H1 (cell line): ENCODE data around the gene KBTBD12. TPM values are rescaled to one million over a fixed set of nuclear protein-coding genes. Genes with fewer than 3 reads are reported as not detected.

ENCODE experiments used
- CTCF ChIA-PET: fragments of 300-600 bp; sonication (Branson Sonifier 250); formaldehyde crosslinking; loops from one replicate; lab custom pipeline; 2021; ENCODE audit not compliant: partially characterized antibody; lab: Charles Lee
- POLR2A ChIA-PET: fragments of 300-600 bp; sonication (Branson Sonifier 250); formaldehyde crosslinking; loops from one replicate; lab custom pipeline; 2021; ENCODE audit warnings: inconsistent platforms; ENCODE audit not compliant: partially characterized antibody; lab: Charles Lee
- DNase-seq, 2 experiments: peaks; one replicate each; pipeline versions ENCODE4 v3.0.0 to v3.0.0-alpha.2; 2010 to 2022; ENCODE audit warnings: low spot score in 2 of 2, low read depth in 1 of 2, mixed read lengths in 1 of 2
- FAIRE-seq: peaks from 2 replicates; lab custom pipeline; 2011; peaks lifted over from hg19 to GRCh38; lab: Jason Lieb, UNC
- H2AFZ ChIP-seq: 2 replicates; pipeline ENCODE4 v1.8.1; 2012; ENCODE audit warnings: low read length, inconsistent platforms
- H2AK5ac ChIP-seq: 2 replicates; pipeline ENCODE4 v1.6.1; 2013; ENCODE audit warnings: low read depth, low read length
- H2BK120ac ChIP-seq: replicated peaks from 2 replicates; pipeline ENCODE3; 2013; ENCODE audit warnings: low read depth, low read length, inconsistent platforms
- H2BK12ac ChIP-seq: 2 replicates; pipeline ENCODE4 v1.6.1; 2013; ENCODE audit warnings: low read depth, low read length
- H2BK15ac ChIP-seq: 2 replicates; pipeline ENCODE4 v1.6.1; 2013; ENCODE audit warnings: low read length
- H2BK20ac ChIP-seq: 2 replicates; pipeline ENCODE4 v1.6.1; 2013; ENCODE audit warnings: low read length
- H2BK5ac ChIP-seq: 2 replicates; pipeline ENCODE4 v1.6.1; 2013; ENCODE audit warnings: low read depth, low read length
- H3K14ac ChIP-seq: 2 replicates; pipeline ENCODE4 v1.6.1; 2013; ENCODE audit warnings: inconsistent platforms; ENCODE audit not compliant: insufficient read length
- H3K18ac ChIP-seq: 2 replicates; pipeline ENCODE4 v1.6.1; 2013; ENCODE audit warnings: low read length; ENCODE audit errors: extremely low read depth
- H3K23ac ChIP-seq: 2 replicates; pipeline ENCODE4 v1.6.1; 2013; ENCODE audit warnings: inconsistent platforms; ENCODE audit not compliant: insufficient read length
- H3K23me2 ChIP-seq: 2 replicates; pipeline ENCODE4 v1.6.1; 2013; ENCODE audit warnings: low read depth, low read length
- H3K27ac ChIP-seq: 2 replicates; pipeline ENCODE4 v1.6.1; 2011; ENCODE audit warnings: low read depth, low read length, inconsistent platforms
- H3K27me3 ChIP-seq, 4 experiments: replicated peaks in 1 of 4; 1 replicate in 1 of 4; 2 replicates in 3 of 4; pipeline versions ENCODE4 v1.6.1 to v1.8.1; 2011 to 2013; ENCODE audit warnings: low read length in 3 of 4, mild to moderate bottlenecking in 3 of 4, inconsistent platforms in 2 of 4, mixed read lengths in 2 of 4, moderate library complexity in 1 of 4; ENCODE audit not compliant: control insufficient read depth in 3 of 4, insufficient read depth in 3 of 4; ENCODE audit errors: extremely low read depth in 1 of 4
- H3K36me3 ChIP-seq, 4 experiments: 2 replicates each; pipeline versions ENCODE4 v1.6.1 to v1.8.1; 2011 to 2013; ENCODE audit warnings: mild to moderate bottlenecking in 4 of 4, low read length in 3 of 4, moderate library complexity in 2 of 4, control low read depth in 1 of 4, inconsistent platforms in 1 of 4; ENCODE audit not compliant: insufficient read depth in 4 of 4, control insufficient read depth in 2 of 4
- H3K4ac ChIP-seq: replicated peaks from 2 replicates; pipeline ENCODE3; 2013; ENCODE audit warnings: low read length, low read depth, mixed read lengths, inconsistent platforms; ENCODE audit not compliant: insufficient read length
- H3K4me1 ChIP-seq, 4 experiments: replicated peaks in 1 of 4; 1 replicate in 1 of 4; 2 replicates in 3 of 4; pipeline versions ENCODE4 v1.6.1 to v1.8.1; 2011 to 2013; ENCODE audit warnings: low read length in 3 of 4, inconsistent platforms in 2 of 4, mixed read lengths in 1 of 4; ENCODE audit not compliant: insufficient read depth in 4 of 4, control insufficient read depth in 3 of 4
- H3K4me2 ChIP-seq, 2 experiments: 2 replicates each; pipeline versions ENCODE4 v1.6.1 to v1.8.1; 2011 to 2013; ENCODE audit warnings: low read depth in 2 of 2, low read length in 2 of 2, control low read depth in 1 of 2, inconsistent platforms in 1 of 2, mild to moderate bottlenecking in 1 of 2; ENCODE audit not compliant: insufficient read depth in 1 of 2
- H3K4me3 ChIP-seq, 4 experiments: fragments of 200-600, 300-600 bp in 1 of 4; sonication (generic), shearing (Covaris generic), sonication (Bioruptor Twin) in 1 of 4; 2 replicates each; pipeline versions ENCODE4 v1.5.1 to v1.8.1; 2011 to 2016; ENCODE audit warnings: low read length in 4 of 4, low read depth in 3 of 4, control low read depth in 2 of 4, inconsistent platforms in 2 of 4, mild to moderate bottlenecking in 2 of 4, mixed read lengths in 1 of 4, moderate library complexity in 1 of 4; ENCODE audit not compliant: insufficient read depth in 2 of 4; ENCODE audit errors: extremely low read depth in 1 of 4
- H3K56ac ChIP-seq: replicated peaks from 2 replicates; pipeline ENCODE3; 2013; ENCODE audit warnings: low read depth, mild to moderate bottlenecking, mixed read lengths, low read length, inconsistent platforms; ENCODE audit not compliant: insufficient read length
- H3K79me1 ChIP-seq: 2 replicates; pipeline ENCODE4 v1.6.1; 2013; ENCODE audit warnings: low read depth, low read length, control low read depth
- H3K79me2 ChIP-seq, 2 experiments: 2 replicates each; pipeline versions ENCODE4 v1.6.1 to v1.8.1; 2012 to 2013; ENCODE audit warnings: low read length in 2 of 2, mild to moderate bottlenecking in 2 of 2, inconsistent platforms in 1 of 2; ENCODE audit not compliant: insufficient read depth in 2 of 2, control insufficient read depth in 1 of 2
- H3K9ac ChIP-seq, 4 experiments: replicated peaks in 1 of 4; 1 replicate in 1 of 4; 2 replicates in 3 of 4; pipeline versions ENCODE4 v1.6.1 to v1.8.1; 2011 to 2013; ENCODE audit warnings: low read depth in 3 of 4, low read length in 3 of 4, control low read depth in 2 of 4, mild to moderate bottlenecking in 2 of 4, moderate library complexity in 2 of 4, inconsistent platforms in 1 of 4; ENCODE audit errors: extremely low read depth in 1 of 4
- H3K9me3 ChIP-seq, 2 experiments: 2 replicates each; pipeline versions ENCODE4 v1.6.1 to v1.8.1; 2012 to 2013; ENCODE audit warnings: mild to moderate bottlenecking in 2 of 2, moderate library complexity in 2 of 2, control low read depth in 1 of 2, inconsistent platforms in 1 of 2, low read depth in 1 of 2, low read length in 1 of 2, mixed read lengths in 1 of 2; ENCODE audit not compliant: insufficient read depth in 2 of 2
- H4K20me1 ChIP-seq, 2 experiments: replicated peaks in 1 of 2; 2 replicates each; pipeline versions ENCODE3 to v1.8.1; 2011 to 2013; ENCODE audit warnings: inconsistent platforms in 2 of 2, low read length in 2 of 2, mild to moderate bottlenecking in 1 of 2; ENCODE audit not compliant: insufficient read depth in 2 of 2, control insufficient read depth in 1 of 2
- H4K5ac ChIP-seq: 2 replicates; pipeline ENCODE4 v1.6.1; 2013; ENCODE audit warnings: low read length, low read depth, mixed read lengths, inconsistent platforms; ENCODE audit not compliant: insufficient read length
- H4K8ac ChIP-seq: 2 replicates; pipeline ENCODE4 v1.8.0; 2013; ENCODE audit warnings: mild to moderate bottlenecking, moderate library complexity, low read length, inconsistent platforms; ENCODE audit not compliant: insufficient read depth; ENCODE audit errors: extremely low read depth
- H4K91ac ChIP-seq: replicated peaks from 2 replicates; pipeline ENCODE3; 2013; ENCODE audit warnings: low read length, mixed read lengths, inconsistent platforms; ENCODE audit not compliant: insufficient read length
- ATF2 ChIP-seq: IDR thresholded peaks from 2 replicates; pipeline ENCODE4 v1.6.1; 2012; ENCODE audit warnings: low read length, inconsistent platforms
- E2F6 ChIP-seq: IDR thresholded peaks from 2 replicates; pipeline ENCODE4 v1.6.1; 2012; ENCODE audit warnings: inconsistent platforms
- GABPA ChIP-seq: IDR thresholded peaks from 2 replicates; pipeline ENCODE4 v1.6.1; 2011; ENCODE audit warnings: mild to moderate bottlenecking, low read length, moderate library complexity, borderline replicate concordance; ENCODE audit not compliant: insufficient read depth
- MAFK ChIP-seq: IDR thresholded peaks from 2 replicates; pipeline ENCODE4 v1.6.1; 2012; ENCODE audit warnings: low read depth, mild to moderate bottlenecking, improper control_type of control experiment, low read length
- POU5F1 ChIP-seq: IDR thresholded peaks from 2 replicates; pipeline ENCODE4 v1.6.1; 2011; ENCODE audit warnings: low read depth, mild to moderate bottlenecking, low read length, moderate library complexity
- SP1 ChIP-seq: IDR thresholded peaks from 2 replicates; pipeline ENCODE4 v1.6.1; 2011; ENCODE audit warnings: low read depth, low read length
- WGBS, 2 experiments: shearing (Covaris generic) in 1 of 2; methylation state at CpG; one replicate each; pipeline versions ENCODE4 v1.1.6 to v1.1.7; 2013 to 2015; ENCODE audit warnings: low lambda C conversion rate in 2 of 2, mixed read lengths in 2 of 2, inconsistent platforms in 1 of 2, low coverage in 1 of 2, missing lambda C conversion rate in 1 of 2; ENCODE audit not compliant: insufficient replicate concordance in 2 of 2, insufficient coverage in 1 of 2, insufficient read length in 1 of 2; ENCODE audit errors: extremely low coverage in 1 of 2, missing lambda C conversion rate in 1 of 2; 5-methylcytosine and 5-hydroxymethylcytosine counted together
- polyA plus RNA-seq, 7 experiments: library from polyadenylated mRNA; depleted of rRNA in 3 of 7; stranded (reverse) in 5 of 7; unstranded in 2 of 7; fragments of >200 nt in 5 of 7; fragments of 200-250 nt in 2 of 7; gene quantifications; 1 replicate in 5 of 7; 2 replicates in 1 of 7; 4 replicates in 1 of 7; pipeline versions ENCODE4 v1.2.1 to v1.2.3, GENCODE V29; 2011 to 2013; ENCODE audit warnings: missing spikeins in 2 of 7, mixed read lengths in 2 of 7
- total RNA-seq: library from RNA; stranded (reverse); fragmentation: NEBNext Ultra II Directional; extraction: Animal tissue kit (Norgen Biotek cat#: 25700); gene quantifications from 2 replicates; pipeline ENCODE4 v1.2.1, GENCODE V29; 2021

KBTBD12 gene
- total and polyA plus RNA-seq, 2 of the 8 experiments (the other 6 are each of a cell fraction or from before 2014, with no cell fraction given), result 0.33 to 0.63 TPM

- CTCF ChIA-PET, result interaction anchor here (1.0 to 1.8 kb wide), 2 partner anchors 8 to 13 kb away, joined by 4 to 5 read pairs; no protein-coding TSS in a partner anchor
- no peak overlapping the region for H3K4ac ChIP-seq
- POLR2A ChIA-PET, result no interaction called here
- no peak overlapping the region for H3K27ac ChIP-seq
- H2AK5ac ChIP-seq, result no peak overlapping the region
- TF ChIP-seq MAFK, result no peak
- no peak for TF ChIP-seq E2F6
- no peak for TF ChIP-seq ATF2
- TF ChIP-seq GABPA, result no peak
- TF ChIP-seq SP1, result no peak
- no peak for TF ChIP-seq POU5F1
- H4K5ac ChIP-seq, result no peak overlapping the region
- H3K23me2 ChIP-seq, result no peaks in the 10 kb centered on the region
- 94% methylated on average over 2 of the region's 2 CpGs; no CpG with 5 or more reads in 1 of the 2 experiments for WGBS, 2 experiments
- no peak overlapping the region for H3K4me3 ChIP-seq
- no peak overlapping the region for H3K4me2 ChIP-seq
- no peak overlapping the region for H2BK15ac ChIP-seq
- no peak for FAIRE-seq
- no peak for DNase-seq
- H2BK20ac ChIP-seq, result no peak overlapping the region
- no peak overlapping the region for H2BK5ac ChIP-seq
- no peak overlapping the region for H2BK12ac ChIP-seq
- H3K18ac ChIP-seq, result no peak overlapping the region
- H3K56ac ChIP-seq, result no peak overlapping the region
- no peaks in the 10 kb centered on the region for H3K79me1 ChIP-seq
- H3K9me3 ChIP-seq, result no peaks in the 10 kb centered on the region
- no peak overlapping the region for H2BK120ac ChIP-seq
- H3K4me1 ChIP-seq, result no peaks in the 10 kb centered on the region
- H3K9ac ChIP-seq, result no peak overlapping the region
- no peak overlapping the region for H4K8ac ChIP-seq
- H3K27me3 ChIP-seq, result no peaks in the 10 kb centered on the region
- no peaks in the 10 kb centered on the region for H3K36me3 ChIP-seq
- H3K14ac ChIP-seq, result no peak overlapping the region
- no peaks in the 10 kb centered on the region for H4K20me1 ChIP-seq
- no peak overlapping the region for H3K23ac ChIP-seq
- no peak overlapping the region for H2AFZ ChIP-seq
- no peaks in the 10 kb centered on the region for H3K79me2 ChIP-seq
- H4K91ac ChIP-seq, result no peak overlapping the region
Observed at GRCh38 chr3:127978636-127979035, 63.6 kb downstream of the KBTBD12 start.
